ENCODE measurements around the gene OR1S2. TPM values are rescaled to one million over a fixed set of nuclear protein-coding genes. Genes with fewer than 3 reads are reported as not detected.

Gene OR1S2
- total RNA-seq, 1 donor from 2014 or later = not detected

DNA sequence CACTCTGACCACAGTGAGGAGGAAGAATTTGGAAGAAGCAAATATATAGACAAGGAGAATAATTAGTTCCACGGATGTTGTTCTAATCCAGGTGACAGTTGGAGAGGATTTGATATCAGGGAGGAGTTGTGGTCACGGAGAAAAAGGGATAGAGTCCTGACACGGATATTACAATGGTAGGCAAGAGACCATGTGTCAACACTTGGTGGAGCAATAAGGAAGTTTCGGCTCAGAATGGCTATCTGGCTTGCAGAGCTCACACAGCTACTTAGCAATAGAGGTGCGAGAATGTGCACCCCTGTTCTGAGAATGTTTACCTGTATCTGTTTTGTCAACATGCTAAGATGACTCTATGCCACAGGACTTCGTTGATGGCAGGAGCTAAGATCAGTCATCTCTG is 25.5 kb downstream of the OR1S2 start:
- no peaks in the 10 kb centered on the region for H3K9me3 ChIP-seq (ENCODE audit: low read depth)
- no peak overlapping the region for H3K27ac ChIP-seq
- Mint-ChIP-seq H3K36me3 (no peaks in the 10 kb centered on the region), H3K4me1 (no peaks in the 10 kb centered on the region), H3K9me3 (no peaks in the 10 kb centered on the region), H3K4me3 (no peak overlapping the region), H3K27me3 (ENCODE audit: insufficient read depth, low read depth) (no peaks in the 10 kb centered on the region), H3K27ac (no peak overlapping the region)
- H3K4me3 ChIP-seq = no peak overlapping the region
- no peak overlapping the region for H2AFZ ChIP-seq (replicated peaks)
- no peaks in the 10 kb centered on the region for H3F3A ChIP-seq (ENCODE audit: low read depth)
- no peaks in the 10 kb centered on the region for H4K20me1 ChIP-seq (ENCODE audit: low read depth)
- H3K4me2 ChIP-seq = no peak overlapping the region
- H3K9ac ChIP-seq = no peak overlapping the region
- H3K27me3 ChIP-seq = no peaks in the 10 kb centered on the region
- no peaks in the 10 kb centered on the region for H3K4me1 ChIP-seq
- no peaks in the 10 kb centered on the region for H3K36me3 ChIP-seq
- no peak for DNase-seq (ENCODE audit: low spot score)
- TF ChIP-seq EZH2 (IDR thresholded peaks at IDR 0.05) (no peak), EZH2phosphoT487 (IDR thresholded peaks at IDR 0.05) (no peak)
- TF ChIP-seq, protein P1, sequence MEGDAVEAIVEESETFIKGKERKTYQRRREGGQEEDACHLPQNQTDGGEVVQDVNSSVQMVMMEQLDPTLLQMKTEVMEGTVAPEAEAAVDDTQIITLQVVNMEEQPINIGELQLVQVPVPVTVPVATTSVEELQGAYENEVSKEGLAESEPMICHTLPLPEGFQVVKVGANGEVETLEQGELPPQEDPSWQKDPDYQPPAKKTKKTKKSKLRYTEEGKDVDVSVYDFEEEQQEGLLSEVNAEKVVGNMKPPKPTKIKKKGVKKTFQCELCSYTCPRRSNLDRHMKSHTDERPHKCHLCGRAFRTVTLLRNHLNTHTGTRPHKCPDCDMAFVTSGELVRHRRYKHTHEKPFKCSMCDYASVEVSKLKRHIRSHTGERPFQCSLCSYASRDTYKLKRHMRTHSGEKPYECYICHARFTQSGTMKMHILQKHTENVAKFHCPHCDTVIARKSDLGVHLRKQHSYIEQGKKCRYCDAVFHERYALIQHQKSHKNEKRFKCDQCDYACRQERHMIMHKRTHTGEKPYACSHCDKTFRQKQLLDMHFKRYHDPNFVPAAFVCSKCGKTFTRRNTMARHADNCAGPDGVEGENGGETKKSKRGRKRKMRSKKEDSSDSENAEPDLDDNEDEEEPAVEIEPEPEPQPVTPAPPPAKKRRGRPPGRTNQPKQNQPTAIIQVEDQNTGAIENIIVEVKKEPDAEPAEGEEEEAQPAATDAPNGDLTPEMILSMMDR (IDR thresholded peaks at IDR 0.05) = no peak
- no peaks in the 10 kb centered on the region for H3K79me2 ChIP-seq (ENCODE audit: low read depth)

DNA sequence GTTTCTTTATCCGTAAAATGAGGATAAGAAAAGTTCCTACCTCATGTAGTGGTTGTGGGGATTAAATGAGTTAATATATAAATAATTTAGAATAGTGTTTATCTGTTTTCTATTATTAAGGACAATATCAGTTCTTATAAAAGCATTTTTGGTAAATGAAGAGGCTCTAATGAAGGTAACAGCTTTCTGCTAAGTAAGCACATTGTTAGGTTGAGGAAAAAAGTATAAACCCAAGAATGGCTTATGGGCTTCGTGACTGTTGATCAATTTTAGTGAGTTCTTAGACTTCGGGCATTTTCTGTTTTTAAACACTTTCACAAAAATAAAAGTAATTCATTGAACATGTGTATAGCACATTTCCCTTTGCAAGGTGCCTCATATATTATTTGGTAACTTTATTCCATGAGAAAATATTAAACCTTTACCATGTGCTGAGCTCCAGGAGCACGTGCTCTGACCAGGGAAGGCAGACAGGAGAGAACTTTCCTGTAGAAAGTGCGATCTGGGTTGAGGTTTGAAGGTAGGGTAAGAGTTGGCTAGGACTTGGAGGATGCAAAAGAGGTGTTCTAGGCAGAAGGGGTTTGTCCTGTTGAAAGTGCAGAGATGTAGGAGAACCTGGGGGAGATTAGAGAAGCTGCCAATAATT is 26.4 kb downstream of the OR1S2 start:
- H3K9me3 ChIP-seq (ENCODE audit: low read depth) = no peaks in the 10 kb centered on the region
- no peaks in the 10 kb centered on the region for H3K27me3 ChIP-seq
- no peak overlapping the region for H2AFZ ChIP-seq (replicated peaks)
- no peak overlapping the region for H3K4me3 Mint-ChIP-seq
- H3K4me1 ChIP-seq = no peaks in the 10 kb centered on the region
- no peak overlapping the region for H3K4me3 ChIP-seq
- no peak overlapping the region for H3K27ac Mint-ChIP-seq
- no peaks in the 10 kb centered on the region for H3K4me1 Mint-ChIP-seq
- TF ChIP-seq EZH2 (IDR thresholded peaks at IDR 0.05) = no peak
- H3K36me3 ChIP-seq = no peaks in the 10 kb centered on the region
- DNase-seq (ENCODE audit: low spot score) = no peak
- no peaks in the 10 kb centered on the region for H4K20me1 ChIP-seq (ENCODE audit: low read depth)
- no peaks in the 10 kb centered on the region for H3K27me3 Mint-ChIP-seq (ENCODE audit: insufficient read depth, low read depth)
- no peaks in the 10 kb centered on the region for H3K9me3 Mint-ChIP-seq
- H3F3A ChIP-seq (ENCODE audit: low read depth) = no peaks in the 10 kb centered on the region
- H3K4me2 ChIP-seq = no peak overlapping the region
- no peak overlapping the region for H3K9ac ChIP-seq
- H3K27ac ChIP-seq = no peak overlapping the region
- H3K36me3 Mint-ChIP-seq = no peaks in the 10 kb centered on the region
- no peaks in the 10 kb centered on the region for H3K79me2 ChIP-seq (ENCODE audit: low read depth)

GRCh38 chr11:58165504-58166106 is 38.3 kb downstream of the OR1S2 start:
- H3K27me3 Mint-ChIP-seq (ENCODE audit: insufficient read depth, low read depth) = peaks cover 2% of the 10 kb centered on the region
- Histone ChIP-seq H3K9ac (no peak overlapping the region), H3K9me3 (ENCODE audit: low read depth) (no peaks in the 10 kb centered on the region), H3K4me1 (no peaks in the 10 kb centered on the region), H3K27me3 (no peaks in the 10 kb centered on the region), H3K4me2 (no peak overlapping the region), H3K27ac (no peak overlapping the region), H3F3A (ENCODE audit: low read depth) (no peaks in the 10 kb centered on the region), H3K4me3 (no peak overlapping the region), H3K36me3 (no peaks in the 10 kb centered on the region), H4K20me1 (ENCODE audit: low read depth) (no peaks in the 10 kb centered on the region), H3K79me2 (ENCODE audit: low read depth) (no peaks in the 10 kb centered on the region), H2AFZ (replicated peaks) (no peak overlapping the region)
- H3K4me1 Mint-ChIP-seq = no peaks in the 10 kb centered on the region
- H3K4me3 Mint-ChIP-seq = no peak overlapping the region
- H3K9me3 Mint-ChIP-seq = no peaks in the 10 kb centered on the region
- no peaks in the 10 kb centered on the region for H3K36me3 Mint-ChIP-seq
- DNase-seq (ENCODE audit: low spot score) = no peak
- TF ChIP-seq EZH2 (IDR thresholded peaks at IDR 0.05) = no peak
- no peak for TF ChIP-seq EZH2phosphoT487 (IDR thresholded peaks at IDR 0.05)
- TF ChIP-seq, protein P1 (IDR thresholded peaks at IDR 0.05) = no peak
- H3K27ac Mint-ChIP-seq = no peak overlapping the region

DNA sequence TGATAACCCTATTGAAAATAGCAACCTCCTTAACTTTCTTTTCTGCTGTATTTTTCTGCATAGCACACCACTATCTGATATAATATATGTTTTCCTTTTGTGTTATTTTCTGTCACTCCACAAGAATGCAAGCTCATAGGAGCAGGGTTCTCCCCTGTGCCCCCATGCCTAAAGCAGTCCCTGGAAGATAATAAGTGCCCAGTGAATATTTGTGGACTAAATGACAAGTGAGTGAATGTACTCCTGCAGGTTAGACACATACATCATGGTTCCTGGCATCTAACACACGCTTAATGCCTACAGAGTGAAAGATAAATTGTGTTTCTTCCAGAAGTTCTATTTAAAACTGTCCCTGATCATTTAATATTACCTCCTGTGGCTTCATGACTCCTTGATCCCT is 39.0 kb downstream of the OR1S2 start:
- H3K27me3 ChIP-seq = no peaks in the 10 kb centered on the region
- no peaks in the 10 kb centered on the region for H4K20me1 ChIP-seq (ENCODE audit: low read depth)
- Mint-ChIP-seq H3K27me3 (ENCODE audit: insufficient read depth, low read depth) (peaks cover 4% of the 10 kb centered on the region), H3K36me3 (no peaks in the 10 kb centered on the region), H3K9me3 (no peaks in the 10 kb centered on the region), H3K27ac (no peak overlapping the region), H3K4me3 (no peak overlapping the region), H3K4me1 (no peaks in the 10 kb centered on the region)
- H3K9ac ChIP-seq = no peak overlapping the region
- no peak for DNase-seq (ENCODE audit: low spot score)
- H3K4me2 ChIP-seq = no peak overlapping the region
- H3K27ac ChIP-seq = no peak overlapping the region
- H3F3A ChIP-seq (ENCODE audit: low read depth) = no peaks in the 10 kb centered on the region
- no peaks in the 10 kb centered on the region for H3K4me1 ChIP-seq
- no peak overlapping the region for H2AFZ ChIP-seq (replicated peaks)
- H3K4me3 ChIP-seq = no peak overlapping the region
- no peaks in the 10 kb centered on the region for H3K36me3 ChIP-seq
- no peaks in the 10 kb centered on the region for H3K79me2 ChIP-seq (ENCODE audit: low read depth)
- TF ChIP-seq EZH2 (IDR thresholded peaks at IDR 0.05) = no peak
- TF ChIP-seq, protein P1 (IDR thresholded peaks at IDR 0.05) = no peak
- no peak for TF ChIP-seq EZH2phosphoT487 (IDR thresholded peaks at IDR 0.05)
- no peaks in the 10 kb centered on the region for H3K9me3 ChIP-seq (ENCODE audit: low read depth)

All from neural progenitor cell (in vitro differentiated cells).